H1 (cell line): ENCODE measurements around the gene ARHGAP15. TPM values are rescaled to one million over a fixed set of nuclear protein-coding genes. Genes with fewer than 3 reads are reported as not detected.

Experiments
- SAP30 ChIP-seq: fragments of 300-600 bp; sonication (generic); IDR thresholded peaks from 2 replicates; pipeline ENCODE4 v1.7.1; 2012; ENCODE audit warnings: low read length, moderate library complexity, mild to moderate bottlenecking, inconsistent platforms; ENCODE audit not compliant: insufficient read depth, insufficient replicate concordance
- SUZ12 ChIP-seq: fragments of 200-600 bp; sonication (generic); IDR thresholded peaks from 2 replicates; pipeline ENCODE4 v1.6.1; 2012; ENCODE audit warnings: mild to moderate bottlenecking, inconsistent platforms, low read length, moderate library complexity, mixed read lengths
- TAF7 ChIP-seq: optimal IDR thresholded peaks from 2 replicates; pipeline ENCODE3; 2011; ENCODE audit warnings: low read depth, mild to moderate bottlenecking, inconsistent platforms, low read length, moderate library complexity, borderline replicate concordance
- polyA plus RNA-seq, 7 experiments: library from polyadenylated mRNA; depleted of rRNA in 3 of 7; stranded (reverse) in 5 of 7; unstranded in 2 of 7; fragments of >200 nt in 5 of 7; fragments of 200-250 nt in 2 of 7; gene quantifications; 1 replicate in 5 of 7; 2 replicates in 1 of 7; 4 replicates in 1 of 7; pipeline versions ENCODE4 v1.2.1 to v1.2.3, GENCODE V29; 2011 to 2013; ENCODE audit warnings: missing spikeins in 2 of 7, mixed read lengths in 2 of 7
- total RNA-seq: library from RNA; stranded (reverse); fragmentation: NEBNext Ultra II Directional; extraction: Animal tissue kit (Norgen Biotek cat#: 25700); gene quantifications from 2 replicates; pipeline ENCODE4 v1.2.1, GENCODE V29; 2021

ARHGAP15 gene
- total and polyA plus RNA-seq, 2 of the 8 experiments (the other 6 are each of a cell fraction or from before 2014, with no cell fraction given) = not detected

DNA sequence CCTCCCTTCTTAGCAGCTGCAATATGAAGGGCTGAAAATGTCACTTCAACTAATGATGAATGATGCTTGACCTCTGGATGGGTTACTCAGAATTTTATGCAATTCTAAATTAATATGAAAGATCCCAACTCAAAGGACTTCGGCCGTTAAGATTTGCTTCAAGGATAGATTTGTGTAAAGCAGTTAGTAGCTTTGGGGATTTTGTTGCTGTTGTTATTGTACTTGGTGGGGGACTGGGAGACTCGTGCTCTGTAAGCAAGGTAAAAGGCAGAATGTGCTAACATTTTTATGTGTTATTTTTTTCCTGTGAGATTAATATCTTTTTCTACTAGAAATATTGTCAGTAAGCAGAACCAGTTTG, 478.8 kb downstream of the ARHGAP15 start (continued):
- TF ChIP-seq TAF7 (no peak), SAP30 (no peak), SUZ12 (no peak)
